Ammon's horn (tissue), 1 donor: ENCODE data around the gene CACNA1D.
A peak's percentile ranks its signal among the peaks of the same experiment; 100 is the strongest.

Experiments used
- DNase-seq: peaks from one replicate; pipeline ENCODE4 v3.0.0-alpha.2; 2016; ENCODE audit warnings: low spot score

The CACNA1D gene

DNA sequence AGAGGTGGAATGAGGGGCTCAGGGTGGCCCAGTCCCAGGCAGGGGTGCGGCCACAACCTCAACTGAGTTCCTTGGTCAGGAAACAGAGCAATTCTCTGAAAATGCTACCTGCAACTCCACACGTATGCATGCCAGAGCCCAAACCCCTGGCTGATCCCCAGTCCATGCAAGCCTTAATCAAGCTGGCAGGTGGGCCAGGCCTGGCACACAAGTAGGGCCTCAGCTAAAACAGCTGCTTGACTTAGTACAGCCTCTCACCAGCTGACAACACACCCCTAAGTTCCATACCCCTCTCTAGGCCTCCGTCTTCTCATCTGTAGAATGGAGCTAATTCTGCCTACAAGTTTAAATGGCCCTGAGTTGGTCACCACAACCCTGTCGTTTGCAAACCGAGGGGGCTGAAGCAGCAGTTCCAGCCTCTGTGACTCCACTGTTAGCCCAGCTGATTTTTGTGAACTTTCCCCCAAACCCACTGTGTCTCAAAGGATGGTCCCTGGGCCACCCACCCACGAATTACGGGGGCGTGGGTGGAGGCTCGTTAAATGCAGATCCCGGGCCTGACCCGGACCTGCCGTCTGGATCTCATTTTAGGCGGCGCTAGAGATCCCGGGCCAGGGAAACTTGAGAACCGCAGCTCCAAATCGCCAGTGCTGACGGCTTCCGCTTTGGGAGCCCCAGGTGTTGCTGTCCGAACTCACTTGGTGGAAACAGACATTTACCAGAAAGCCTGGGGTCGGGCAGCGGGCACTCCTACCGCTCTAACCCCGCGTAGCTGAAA lies 350.9 kb downstream of the CACNA1D start:
- peak; percentile 30 for DNase-seq

DNA sequence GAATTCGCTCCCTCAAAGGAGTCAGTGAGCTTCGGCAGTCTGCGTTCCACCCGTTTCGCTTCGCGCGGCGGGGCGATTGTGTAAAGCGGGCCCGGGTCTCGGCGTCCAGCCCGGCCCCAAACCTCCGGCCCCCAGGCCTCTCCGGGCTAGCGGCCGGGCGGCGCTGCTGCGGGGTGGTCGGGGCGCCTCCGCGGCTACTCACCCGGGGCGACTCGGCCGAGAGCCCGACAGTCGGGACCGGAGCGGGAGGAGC lies 351.4 kb downstream of the CACNA1D start:
- DNase-seq = no peak

DNA sequence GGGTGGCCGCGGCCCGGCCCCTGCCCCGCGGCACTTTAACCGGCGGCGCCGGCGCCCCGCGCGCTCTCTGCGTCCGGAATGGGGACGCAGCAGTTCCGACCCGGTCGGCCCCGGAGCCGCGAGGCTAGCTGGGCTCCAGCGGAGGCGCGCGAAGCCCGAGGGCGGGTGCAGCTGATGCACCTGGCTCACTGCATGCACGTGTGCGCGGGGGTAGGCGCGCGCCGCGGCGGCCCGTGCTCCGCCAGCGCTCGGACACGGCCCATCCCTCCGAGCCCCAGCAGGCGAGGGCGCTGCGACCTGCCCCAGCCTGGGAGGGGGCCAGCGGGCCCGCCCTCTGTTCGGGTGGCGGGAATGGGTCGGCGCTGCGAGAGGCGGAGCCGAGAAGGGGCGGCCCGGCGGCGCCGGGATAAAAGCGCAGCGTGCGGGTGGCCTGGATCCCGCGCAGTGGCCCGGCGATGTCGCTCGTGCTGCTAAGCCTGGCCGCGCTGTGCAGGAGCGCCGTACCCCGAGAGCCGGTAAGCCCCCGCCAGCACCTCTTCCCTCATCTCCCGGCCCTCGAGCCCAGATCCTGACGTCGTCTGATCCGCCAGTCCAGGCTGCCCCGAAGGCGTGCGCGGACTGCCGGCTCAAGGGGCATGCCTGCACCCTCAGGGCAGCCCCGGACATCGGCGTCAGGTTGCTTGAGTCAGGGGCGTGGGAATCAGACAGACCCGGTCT lies 351.9 kb downstream of the CACNA1D start, which contains the start of the genes CHDH and IL17RB:
CHDH (minus strand) TSS at position 286 of the 717 bp plus-strand sequence. CDS start 22,411 bp downstream, outside the sequence.
IL17RB (plus strand) TSS at position 435 of the 717 bp plus-strand sequence; CDS start at position 456, 21 bp downstream.
- DNase-seq = peak; percentile 74

DNA sequence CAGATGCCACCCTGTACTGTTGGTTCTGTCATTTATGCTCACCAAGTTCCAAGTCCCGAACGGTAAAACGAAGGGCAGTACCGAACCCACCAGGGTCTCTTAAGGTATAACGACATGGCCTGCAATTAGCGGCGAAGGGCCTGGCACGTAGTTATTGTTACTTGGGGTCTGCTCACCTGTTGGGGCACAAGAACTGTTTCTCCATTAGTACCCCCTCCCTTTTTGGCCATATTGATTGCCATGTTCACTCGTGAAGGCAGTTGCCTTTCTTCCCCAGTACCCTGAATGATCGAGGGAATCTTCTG lies 352.4 kb downstream of the CACNA1D start:
- DNase-seq = no peak

- DNase-seq = no peak
These were observed 355.5 kb downstream of the CACNA1D start for GRCh38 chr3:53849916-53850315.

DNA sequence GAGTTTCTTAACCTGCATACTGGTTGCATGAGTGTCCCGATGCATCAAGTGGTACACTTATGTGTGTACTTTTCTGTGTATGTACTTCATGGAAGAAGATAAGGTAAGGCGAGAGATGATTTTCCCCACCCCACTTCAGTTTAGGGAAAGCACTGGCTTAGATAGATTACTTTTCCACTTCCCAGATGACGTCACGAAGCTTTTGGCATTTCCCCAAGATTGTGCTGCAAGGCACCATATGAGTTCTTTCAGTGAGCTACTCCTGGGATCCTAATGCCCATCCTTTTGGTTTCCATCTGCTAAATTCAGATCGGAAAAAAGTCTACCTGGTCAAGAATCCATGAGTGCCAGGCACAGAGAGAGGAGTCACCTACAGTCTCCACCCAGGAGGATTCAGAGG lies 356.5 kb downstream of the CACNA1D start:
- peak; percentile 35 for DNase-seq

GRCh38 chr3:53856964-53857363 lies 362.6 kb downstream of the CACNA1D start:
- DNase-seq = no peak

DNA sequence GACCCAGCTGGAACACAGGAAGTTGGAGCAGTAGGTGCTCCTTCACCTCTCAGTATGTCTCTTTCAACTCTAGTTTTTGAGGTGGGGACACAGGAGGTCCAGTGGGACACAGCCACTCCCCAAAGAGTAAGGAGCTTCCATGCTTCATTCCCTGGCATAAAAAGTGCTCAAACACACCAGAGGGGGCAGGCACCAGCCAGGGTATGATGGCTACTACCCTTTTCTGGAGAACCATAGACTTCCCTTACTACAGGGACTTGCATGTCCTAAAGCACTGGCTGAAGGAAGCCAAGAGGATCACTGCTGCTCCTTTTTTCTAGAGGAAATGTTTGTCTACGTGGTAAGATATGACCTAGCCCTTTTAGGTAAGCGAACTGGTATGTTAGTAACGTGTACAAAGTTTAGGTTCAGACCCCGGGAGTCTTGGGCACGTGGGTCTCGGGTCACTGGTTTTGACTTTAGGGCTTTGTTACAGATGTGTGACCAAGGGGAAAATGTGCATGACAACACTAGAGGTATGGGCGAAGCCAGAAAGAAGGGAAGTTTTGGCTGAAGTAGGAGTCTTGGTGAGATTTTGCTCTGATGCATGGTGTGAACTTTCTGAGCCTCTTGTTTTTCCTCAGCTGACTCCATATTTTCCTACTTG lies 363.8 kb downstream of the CACNA1D start:
- DNase-seq = no peak

GRCh38 chr3:53859178-53859577 lies 364.8 kb downstream of the CACNA1D start:
- no peak for DNase-seq

DNA sequence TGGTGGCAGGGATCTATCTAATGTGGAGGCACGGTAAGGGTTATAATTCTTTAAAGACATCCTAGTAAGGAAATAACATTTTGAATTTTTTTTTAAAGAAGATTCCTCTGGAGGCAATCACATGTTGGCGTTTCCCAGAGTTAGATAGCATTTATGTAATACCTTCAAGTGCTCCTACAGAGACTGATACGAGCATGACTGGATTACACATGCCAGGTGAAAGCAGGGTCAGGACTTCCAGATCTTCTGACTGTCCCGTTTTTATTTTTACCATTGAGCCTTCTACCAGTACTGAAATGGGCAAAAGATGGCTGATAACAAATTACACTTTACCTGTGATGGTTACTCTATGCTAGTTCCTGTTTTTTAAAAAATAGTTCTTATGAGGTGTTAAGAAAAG lies 365.8 kb downstream of the CACNA1D start:
- DNase-seq = no peak

DNA sequence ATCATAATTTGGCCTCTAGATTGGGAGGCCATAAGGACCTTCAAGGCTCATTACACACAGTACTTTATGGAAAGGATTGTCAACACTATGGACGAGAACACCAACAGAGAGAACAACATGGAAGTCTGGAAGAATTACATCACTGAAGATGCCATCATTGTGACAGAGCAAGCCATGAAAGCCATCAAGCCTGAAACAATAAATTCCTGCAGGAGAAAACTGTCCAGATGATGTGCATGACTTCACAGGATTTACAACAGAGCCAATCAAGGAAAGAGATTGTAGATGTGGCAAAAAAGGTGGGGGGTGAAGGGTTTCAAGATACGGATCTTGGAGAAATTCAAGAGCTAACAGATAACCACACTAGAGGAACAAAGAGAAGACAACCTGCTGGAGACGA lies 367.8 kb downstream of the CACNA1D start:
- no peak for DNase-seq

DNA sequence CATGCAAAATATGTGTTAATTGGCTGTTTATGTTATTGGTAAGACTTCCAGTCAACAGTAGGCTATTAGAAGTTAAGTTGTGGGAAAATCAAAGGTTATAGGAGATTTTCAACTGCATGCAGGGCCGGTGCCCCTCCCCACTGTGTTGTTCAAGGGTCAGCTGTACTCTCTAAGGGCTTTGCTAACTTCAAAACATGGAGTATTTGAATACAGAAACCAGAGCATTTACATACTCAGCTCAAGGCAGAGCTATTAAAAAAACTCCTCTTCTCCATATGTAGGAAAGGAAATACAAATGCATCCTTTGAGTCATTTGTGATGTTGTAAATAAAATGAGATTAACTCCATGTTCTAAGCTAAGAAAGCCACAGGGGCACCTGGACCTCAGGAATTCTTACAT lies 368.7 kb downstream of the CACNA1D start:
- DNase-seq = no peak
